HEK293T (cell line): ENCODE results near the gene FAM81A.
A peak's percentile ranks its signal among the peaks of the same experiment; 100 is the strongest.
"Not testable (repeated sequence)": the region's sequence is repeated elsewhere in the genome, so short reads cannot be mapped to it uniquely, and the experiment has no call there.

Experiments used
- CTCF ChIA-PET: fragments of 350-600 bp; formaldehyde crosslinking; extraction: SDS; loops from one replicate; lab custom pipeline; 2021; ENCODE audit warnings: antibody characterized with exemption, inconsistent platforms; lab: Yijun Ruan, JAX
- POLR2A ChIA-PET: fragments of 350-600 bp; formaldehyde crosslinking; extraction: SDS; loops from one replicate; lab custom pipeline; 2020; ENCODE audit warnings: antibody characterized with exemption, inconsistent platforms; lab: Yijun Ruan, JAX
- DNase-seq: peaks from one replicate; pipeline ENCODE4 v3.0.0; 2012; ENCODE audit warnings: mixed read lengths; ENCODE audit errors: extremely low spot score
- ARNT ChIP-seq: fragments of 450-650 bp; IDR thresholded peaks from 2 replicates; pipeline ENCODE4 v1.6.1; 2017; ENCODE audit warnings: mild to moderate bottlenecking
- BHLHE40 ChIP-seq: fragments of 450-650 bp; IDR thresholded peaks from 2 replicates; pipeline ENCODE4 v1.6.1; 2016; ENCODE audit warnings: mild to moderate bottlenecking, moderate library complexity, borderline replicate concordance
- CTBP1 ChIP-seq: fragments of 450-650 bp; IDR thresholded peaks from 2 replicates; pipeline ENCODE4 v1.6.1; 2016; ENCODE audit warnings: borderline replicate concordance
- ELF4 ChIP-seq: fragments of 450-650 bp; IDR thresholded peaks from 2 replicates; pipeline ENCODE4 v1.6.1; 2017; ENCODE audit warnings: antibody characterized with exemption
- FOXA1 ChIP-seq: fragments of 450-650 bp; IDR thresholded peaks from 2 replicates; pipeline ENCODE4 v1.6.1; 2016; ENCODE audit warnings: mild to moderate bottlenecking
- FOXK2 ChIP-seq: fragments of 450-650 bp; IDR thresholded peaks from 2 replicates; pipeline ENCODE4 v1.6.1; 2016; ENCODE audit warnings: mild to moderate bottlenecking
- FOXM1 ChIP-seq: fragments of 450-650 bp; IDR thresholded peaks from 2 replicates; pipeline ENCODE4 v1.6.1; 2017; ENCODE audit warnings: mild to moderate bottlenecking, borderline replicate concordance
- HDGF ChIP-seq: fragments of 450-650 bp; IDR thresholded peaks from 2 replicates; pipeline ENCODE4 v1.6.1; 2017; ENCODE audit warnings: antibody characterized with exemption, borderline replicate concordance
- L3MBTL2 ChIP-seq: fragments of 450-650 bp; conservative IDR thresholded peaks from 2 replicates; pipeline ENCODE4 v1.6.1; 2016; ENCODE audit warnings: mild to moderate bottlenecking
- LEF1 ChIP-seq: fragments of 450-650 bp; IDR thresholded peaks from 2 replicates; pipeline ENCODE4 v1.6.1; 2017; ENCODE audit warnings: mild to moderate bottlenecking, borderline replicate concordance
- NFRKB ChIP-seq: fragments of 450-650 bp; IDR thresholded peaks from 2 replicates; pipeline ENCODE4 v1.6.1; 2016; ENCODE audit warnings: mild to moderate bottlenecking, moderate library complexity
- PKNOX1 ChIP-seq: fragments of 450-650 bp; IDR thresholded peaks from 2 replicates; pipeline ENCODE4 v1.6.1; 2016
- SP1 ChIP-seq: fragments of 450-650 bp; IDR thresholded peaks from 2 replicates; pipeline ENCODE4 v1.6.1; 2017
- SUZ12 ChIP-seq: fragments of 450-650 bp; IDR thresholded peaks from 2 replicates; pipeline ENCODE4 v1.6.1; 2016; ENCODE audit warnings: mild to moderate bottlenecking
- TARDBP ChIP-seq: fragments of 450-650 bp; IDR thresholded peaks from 2 replicates; pipeline ENCODE4 v1.6.1; 2016
- ZNF384 ChIP-seq: fragments of 450-650 bp; IDR thresholded peaks from 2 replicates; pipeline ENCODE4 v1.6.1; 2016

The FAM81A gene

GRCh38 chr15:59424616-59425015, 13.4 kb upstream of the FAM81A start:
- ChIA-PET CTCF (no interaction called here), POLR2A (no interaction called here)
- TF ChIP-seq ELF4 = no peak
- no peak for TF ChIP-seq SP1
- TF ChIP-seq ARNT = no peak
- TF ChIP-seq ZNF384 = no peak
- no peak for TF ChIP-seq BHLHE40
- no peak for TF ChIP-seq LEF1
- no peak for TF ChIP-seq NFRKB
- no peak for TF ChIP-seq L3MBTL2
- no peak for TF ChIP-seq FOXM1
- no peak for TF ChIP-seq HDGF
- no peak for TF ChIP-seq CTBP1
- no peak for DNase-seq

- POLR2A ChIA-PET, DNase-seq, CTCF ChIA-PET: not testable (repeated sequence)
These were observed 9.1 kb upstream of the FAM81A start for GRCh38 chr15:59428898-59429297.

GRCh38 chr15:59432389-59432788, 5.6 kb upstream of the FAM81A start:
- ChIA-PET CTCF (no interaction called here), POLR2A (no interaction called here)
- no peak for TF ChIP-seq SP1
- no peak for TF ChIP-seq FOXA1
- no peak for TF ChIP-seq LEF1
- no peak for TF ChIP-seq TARDBP
- no peak for TF ChIP-seq ELF4
- no peak for TF ChIP-seq FOXK2
- no peak for TF ChIP-seq PKNOX1
- TF ChIP-seq HDGF = no peak
- TF ChIP-seq CTBP1 = no peak
- no peak for DNase-seq

GRCh38 chr15:59434481-59434880, 3.5 kb upstream of the FAM81A start:
- TF ChIP-seq NFRKB (no peak), PKNOX1 (no peak)
- POLR2A ChIA-PET = no interaction called here
- DNase-seq = no peak
- CTCF ChIA-PET = no interaction called here

GRCh38 chr15:59436774-59437141, 1.2 kb upstream of the FAM81A start:
- POLR2A ChIA-PET = no interaction called here
- TF ChIP-seq ARNT (no peak), SP1 (no peak), HDGF (no peak), LEF1 (no peak), FOXA1 (no peak), PKNOX1 (no peak), TARDBP (no peak), FOXM1 (no peak), ZNF384 (no peak), ELF4 (no peak), SUZ12 (no peak), NFRKB (no peak), BHLHE40 (no peak), FOXK2 (no peak), CTBP1 (no peak), L3MBTL2 (no peak)
- CTCF ChIA-PET = no interaction called here
- DNase-seq = no peak

- no peak for DNase-seq
- ChIA-PET CTCF (no interaction called here), POLR2A (no interaction called here)
- no peak for TF ChIP-seq FOXA1
- TF ChIP-seq L3MBTL2 = 0 out of 2 replicates have a peak, but pooled peaks have one; percentile 18
These were observed 707 bp upstream of the FAM81A start for GRCh38 chr15:59437142-59437816.

GRCh38 chr15:59438625-59439290, 772 bp downstream of the FAM81A start:
- POLR2A ChIA-PET = interaction anchor here (0.9 kb wide), 1 partner anchor 139 kb away, joined by 3 read pairs; no protein-coding TSS in a partner anchor
- no peak for DNase-seq
- TF ChIP-seq FOXM1 (no peak), TARDBP (no peak), PKNOX1 (no peak), FOXK2 (no peak), L3MBTL2 (no peak), HDGF (no peak), NFRKB (no peak), LEF1 (no peak), CTBP1 (no peak), SUZ12 (no peak), ZNF384 (no peak), ARNT (no peak), FOXA1 (no peak), SP1 (no peak), ELF4 (no peak), BHLHE40 (no peak)
- CTCF ChIA-PET = no interaction called here
